GF-D8 (cell line): ENCODE data around the gene APOLD1.
A peak's percentile ranks its signal among the peaks of the same experiment; 100 is the strongest.
"Not testable (repeated sequence)": the region's sequence is repeated elsewhere in the genome, so short reads cannot be mapped to it uniquely, and the experiment has no call there.

Experiments
- DNase-seq: peaks from one replicate; lab custom pipeline; 2025; lab: John Stamatoyannopoulos, UW

Gene APOLD1

GRCh38 chr12:12786706-12787601 is 1.5 kb downstream of the APOLD1 start:
- peak; percentile 20 for DNase-seq

GRCh38 chr12:12788131-12788530 is 2.7 kb downstream of the APOLD1 start:
- no peak for DNase-seq

- DNase-seq, result peak; percentile 30
Observed at GRCh38 chr12:12788675-12789368, 3.4 kb downstream of the APOLD1 start.

DNA sequence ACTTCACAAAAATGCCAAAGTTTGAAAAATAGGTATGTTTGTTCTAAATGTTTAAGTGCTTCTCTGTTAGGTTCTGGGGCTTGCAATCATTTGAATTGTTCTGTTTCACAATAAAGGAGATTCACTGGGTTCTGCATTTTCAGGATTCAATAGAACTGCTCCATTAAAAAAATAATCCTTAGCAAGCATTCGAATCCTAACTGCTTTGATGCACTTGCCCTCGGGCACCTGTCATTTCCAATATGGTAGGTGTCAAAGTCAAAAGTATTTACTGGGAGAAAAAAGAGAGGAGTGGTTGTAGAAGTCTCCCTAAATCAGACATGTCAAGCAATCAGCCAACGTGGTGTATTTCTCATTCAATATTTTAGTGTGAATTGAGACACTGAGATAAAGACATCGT is 5.5 kb downstream of the APOLD1 start:
- DNase-seq, result no peak

- DNase-seq, result no peak
Observed at GRCh38 chr12:12791756-12792369, 6.4 kb downstream of the APOLD1 start.

GRCh38 chr12:12792421-12792820 is 7.0 kb downstream of the APOLD1 start:
- no peak for DNase-seq

DNA sequence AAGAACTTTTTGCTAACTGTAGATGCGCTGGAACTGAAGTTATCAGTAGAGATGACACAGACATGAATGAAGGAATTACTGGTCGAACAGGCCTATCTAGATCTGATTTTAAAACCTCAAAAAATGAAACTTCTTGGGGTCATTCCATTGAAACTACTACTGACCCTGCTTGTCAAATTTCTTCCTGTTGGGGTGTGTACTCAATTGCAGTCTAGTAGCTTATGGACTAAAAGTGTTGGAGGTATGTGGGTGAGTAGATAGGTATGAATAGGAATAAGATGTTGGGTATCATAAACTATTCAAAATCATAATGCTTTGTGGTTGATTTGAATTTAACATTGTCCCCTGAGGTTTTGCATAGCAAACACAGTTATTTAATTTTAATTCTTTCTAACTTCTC is 9.2 kb downstream of the APOLD1 start:
- no peak for DNase-seq

DNA sequence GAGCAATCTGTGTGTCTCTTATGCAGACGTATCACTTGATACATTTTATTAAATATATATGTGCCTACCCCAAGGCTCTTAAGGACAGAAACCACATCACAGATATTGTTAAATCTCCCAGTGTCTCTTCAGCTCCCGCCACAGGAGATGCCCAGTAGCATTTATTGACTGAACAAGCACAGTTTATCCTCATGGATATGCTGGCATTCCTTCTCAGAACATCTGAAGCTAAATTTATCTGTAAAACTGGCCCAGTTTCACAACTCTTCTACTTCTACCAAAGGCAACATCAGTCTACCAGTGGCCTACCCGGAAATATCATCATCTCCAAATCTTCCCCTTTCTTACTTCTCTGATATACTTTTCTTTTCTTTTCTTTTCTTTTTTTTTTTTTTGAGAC is 10.7 kb downstream of the APOLD1 start:
- no peak for DNase-seq

DNA sequence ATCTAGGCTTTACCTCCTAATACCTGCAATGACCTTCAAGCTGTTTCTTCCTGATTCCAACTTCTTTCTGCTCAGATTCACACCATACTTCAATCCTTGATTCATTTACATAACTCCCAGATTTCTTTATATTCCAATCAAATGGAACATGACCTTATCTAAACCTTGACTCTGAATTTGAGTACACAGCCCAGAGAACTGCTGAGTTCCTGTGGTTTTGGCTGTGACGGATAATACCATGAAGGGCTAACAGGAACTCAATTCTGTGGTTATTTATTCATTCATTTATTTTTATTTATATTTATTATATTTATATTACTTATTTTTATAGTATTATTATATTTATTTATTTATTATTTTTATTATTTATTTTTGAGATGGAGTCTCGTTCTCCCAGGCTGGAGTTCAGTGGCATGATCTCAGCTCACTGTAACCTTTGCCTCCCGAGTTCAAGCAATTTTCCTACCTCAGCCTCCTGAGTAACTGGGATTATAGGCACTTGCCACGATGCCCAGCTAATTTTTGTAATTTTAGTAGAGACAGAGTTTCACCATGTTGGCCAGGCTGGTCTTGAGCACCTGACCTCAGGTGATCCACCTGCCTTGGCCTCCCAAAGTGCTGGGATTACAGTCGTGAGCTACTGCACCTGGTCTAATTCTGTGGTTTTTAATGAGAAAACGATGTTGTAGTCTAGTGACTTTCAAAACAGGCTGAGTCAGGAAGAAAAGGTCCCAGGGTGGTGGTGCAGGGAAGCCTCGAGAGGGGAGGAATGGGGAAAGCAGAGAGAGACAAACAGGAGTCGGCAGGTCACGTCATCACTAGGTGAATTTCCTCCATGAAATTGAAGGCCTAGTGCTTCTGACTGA is 11.7 kb downstream of the APOLD1 start:
- no peak for DNase-seq

DNA sequence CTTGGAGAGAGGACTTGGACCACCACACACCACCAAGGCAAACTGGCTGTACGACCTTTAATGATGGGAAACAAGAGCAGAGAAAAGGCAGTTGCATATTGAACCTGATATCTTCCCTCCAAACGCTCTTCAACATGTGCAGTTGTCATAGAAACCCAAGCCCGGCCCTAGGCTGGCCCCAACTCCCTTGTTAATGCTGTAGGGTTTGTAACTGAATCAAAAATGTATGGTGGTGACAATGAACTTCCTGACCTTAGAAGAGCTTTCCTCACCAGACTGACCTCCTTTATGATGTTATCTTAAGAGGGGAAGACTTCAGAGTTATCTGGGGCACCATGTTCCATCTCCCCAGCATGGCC is 12.3 kb downstream of the APOLD1 start:
- DNase-seq, result no peak

- DNase-seq, result no peak
Observed at GRCh38 chr12:12798480-12798879, 13.0 kb downstream of the APOLD1 start.

- no peak for DNase-seq
Observed at GRCh38 chr12:12799163-12799920, 13.9 kb downstream of the APOLD1 start.

DNA sequence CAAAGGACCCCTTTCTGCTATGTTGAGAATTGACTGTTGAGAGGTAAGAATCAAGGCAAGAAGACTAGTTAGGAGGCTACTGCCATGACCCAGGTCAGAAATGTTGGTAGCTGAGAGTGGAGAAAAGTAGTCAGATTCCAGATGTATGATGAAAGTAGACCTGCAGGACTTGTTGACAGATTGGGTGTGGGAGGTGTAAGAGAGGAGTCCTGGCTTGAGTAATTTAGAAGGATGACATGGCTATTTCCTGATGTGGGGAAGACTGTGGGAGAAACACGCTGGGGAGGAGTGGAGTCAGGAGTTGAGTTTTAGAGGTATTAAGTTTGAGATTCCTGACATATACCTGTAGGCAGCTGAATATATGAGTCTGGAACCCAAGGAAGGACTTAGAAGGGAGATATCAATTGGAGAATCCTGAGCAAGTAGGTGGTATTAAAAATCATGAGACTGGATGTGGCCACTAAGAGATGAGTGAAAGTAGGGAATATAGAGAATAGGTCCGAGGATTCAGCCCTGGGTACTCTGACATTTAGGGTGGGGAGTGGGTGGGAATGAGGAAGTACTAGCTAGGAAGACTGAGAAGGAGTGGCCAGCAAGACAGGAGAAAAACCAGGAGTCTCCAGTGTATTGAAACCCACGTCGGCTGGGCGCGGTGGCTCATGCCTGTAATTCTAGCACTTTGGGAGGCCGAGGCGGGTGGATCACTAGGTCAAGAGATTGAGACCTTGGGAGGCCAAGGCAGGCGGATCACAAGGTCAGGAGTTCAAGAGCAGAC is 15.1 kb downstream of the APOLD1 start:
- DNase-seq, result no peak

DNA sequence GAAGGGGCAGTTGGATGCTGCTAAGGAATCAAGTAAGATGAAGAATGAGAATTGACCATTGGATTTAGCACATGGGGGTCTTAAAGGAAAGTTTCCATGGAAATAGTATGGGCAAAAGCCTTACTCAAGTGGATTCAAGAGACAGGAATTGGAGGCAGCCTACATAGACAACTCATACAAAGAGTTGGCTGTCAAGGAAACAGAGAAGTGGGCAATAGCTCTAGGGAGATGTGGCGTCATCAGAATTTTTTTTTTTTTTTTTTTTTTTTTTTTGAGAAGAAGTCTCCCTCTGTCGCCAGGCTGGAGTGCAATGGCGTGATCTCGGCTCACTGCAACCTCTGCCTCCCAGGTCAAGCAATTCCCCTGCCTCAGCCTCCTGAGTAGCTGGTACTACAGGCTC is 16.2 kb downstream of the APOLD1 start:
- not testable (repeated sequence) for DNase-seq

- no peak for DNase-seq
Observed at GRCh38 chr12:12803186-12803585, 17.7 kb downstream of the APOLD1 start.

- DNase-seq, result no peak
Observed at GRCh38 chr12:12804011-12804410, 18.6 kb downstream of the APOLD1 start.

GRCh38 chr12:12804432-12804886 is 19.0 kb downstream of the APOLD1 start:
- DNase-seq, result no peak

DNA sequence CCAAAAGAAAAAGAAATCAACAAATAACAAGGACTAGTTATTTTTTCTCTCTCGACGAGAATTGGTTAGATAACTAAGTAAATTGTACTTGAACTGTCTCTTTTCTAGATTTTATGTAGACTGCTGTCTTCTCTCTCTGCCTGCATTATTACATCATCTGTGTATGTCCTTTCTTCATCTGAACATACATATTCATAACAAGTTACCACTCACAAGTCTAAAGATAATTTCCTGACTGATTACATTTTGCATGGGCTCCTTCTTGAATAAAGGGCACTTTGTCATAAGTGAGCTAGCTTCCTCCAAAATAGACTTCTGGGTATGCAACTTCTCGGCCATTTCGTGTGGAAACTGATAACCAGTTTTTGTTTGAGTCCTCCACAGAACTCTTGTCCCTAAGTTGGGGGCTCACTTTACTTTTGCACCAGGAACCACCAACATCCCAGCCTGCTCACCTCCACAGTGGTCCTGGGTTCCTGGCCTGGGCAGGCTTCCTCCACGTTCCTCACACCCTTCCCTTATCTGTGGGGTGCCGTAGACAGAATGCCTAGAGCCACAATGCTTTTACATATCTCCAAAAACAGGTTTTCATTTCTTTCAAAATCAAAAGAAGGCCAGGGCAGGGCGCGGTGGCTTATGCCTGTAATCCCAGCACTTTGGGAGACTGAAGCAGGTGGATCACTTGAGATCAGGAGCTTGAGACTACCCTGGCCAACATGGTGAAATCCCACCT is 21.5 kb downstream of the APOLD1 start:
- no peak for DNase-seq

GRCh38 chr12:12807517-12807903 is 22.1 kb downstream of the APOLD1 start:
- DNase-seq, result not testable (repeated sequence)
